Activated naive CD4-positive, alpha-beta T cell treated with anti-CD3 and anti-CD28 coated beads, Interleukin-2, amount 50 U/mL, for 24 hours (primary cell): ENCODE results near the gene NUMB.
A peak's percentile ranks its signal among the peaks of the same experiment; 100 is the strongest.

Experiments used
- H3K27ac Mint-ChIP-seq: one replicate; pipeline ENCODE4 v1.8.0; 2021; ENCODE audit warnings: mild to moderate bottlenecking, mixed read lengths
- H3K27me3 Mint-ChIP-seq: one replicate; pipeline ENCODE4 v1.8.0; 2021; ENCODE audit warnings: mixed read lengths
- H3K36me3 Mint-ChIP-seq: one replicate; pipeline ENCODE4 v1.8.0; 2021; ENCODE audit warnings: mixed read lengths
- H3K4me1 Mint-ChIP-seq: one replicate; pipeline ENCODE4 v1.8.0; 2021; ENCODE audit warnings: mixed read lengths
- H3K4me3 Mint-ChIP-seq: one replicate; pipeline ENCODE4 v1.8.0; 2021; ENCODE audit warnings: mild to moderate bottlenecking, mixed read lengths
- H3K9me3 Mint-ChIP-seq: one replicate; pipeline ENCODE4 v1.8.0; 2021; ENCODE audit warnings: mixed read lengths

The NUMB gene

GRCh38 chr14:73237219-73237785, 221.0 kb downstream of the NUMB start, which contains the start of gene PAPLN:
PAPLN (plus strand) TSS chr14:73237506; CDS start chr14:73239779, 2,273 bp downstream.
- no peaks in the 10 kb centered on the region for H3K36me3 Mint-ChIP-seq
- H3K9me3 Mint-ChIP-seq, result no peaks in the 10 kb centered on the region
- H3K27ac Mint-ChIP-seq, result no peak within 1 kb of the TSS
- peaks cover 39% of the 10 kb centered on the region for H3K27me3 Mint-ChIP-seq
- H3K4me3 Mint-ChIP-seq, result peak within 1 kb of the TSS; percentile 76
- peaks cover 10% of the 10 kb centered on the region for H3K4me1 Mint-ChIP-seq

GRCh38 chr14:73236752-73237218, 221.6 kb downstream of the NUMB start:
- Mint-ChIP-seq H3K9me3 (no peaks in the 10 kb centered on the region), H3K36me3 (no peaks in the 10 kb centered on the region), H3K4me1 (peaks cover 10% of the 10 kb centered on the region), H3K27me3 (peaks cover 37% of the 10 kb centered on the region), H3K4me3 (peak overlapping the region; percentile 76), H3K27ac (no peak overlapping the region)

- no peaks in the 10 kb centered on the region for H3K9me3 Mint-ChIP-seq
Observed at GRCh38 chr14:73236157-73236556, 222.2 kb downstream of the NUMB start.

GRCh38 chr14:73235531-73236155, 222.7 kb downstream of the NUMB start:
- Mint-ChIP-seq H3K9me3 (no peaks in the 10 kb centered on the region), H3K27me3 (peaks cover 30% of the 10 kb centered on the region), H3K4me1 (peaks cover 10% of the 10 kb centered on the region), H3K4me3 (no peak overlapping the region), H3K36me3 (no peaks in the 10 kb centered on the region), H3K27ac (no peak overlapping the region)

More at GRCh38 chr14:73236157-73236556, 222.2 kb downstream of the NUMB start:
- no peak overlapping the region for H3K27ac Mint-ChIP-seq
- H3K36me3 Mint-ChIP-seq, result no peaks in the 10 kb centered on the region
- peaks cover 32% of the 10 kb centered on the region for H3K27me3 Mint-ChIP-seq
- peaks cover 10% of the 10 kb centered on the region for H3K4me1 Mint-ChIP-seq
- H3K4me3 Mint-ChIP-seq, result no peak overlapping the region

GRCh38 chr14:73234586-73235394, 223.6 kb downstream of the NUMB start:
- no peak overlapping the region for H3K27ac Mint-ChIP-seq
- no peaks in the 10 kb centered on the region for H3K36me3 Mint-ChIP-seq
- H3K27me3 Mint-ChIP-seq, result peaks cover 28% of the 10 kb centered on the region
- peaks cover 10% of the 10 kb centered on the region for H3K4me1 Mint-ChIP-seq
- no peaks in the 10 kb centered on the region for H3K9me3 Mint-ChIP-seq
- no peak overlapping the region for H3K4me3 Mint-ChIP-seq

- H3K36me3 Mint-ChIP-seq, result no peaks in the 10 kb centered on the region
- peaks cover 10% of the 10 kb centered on the region for H3K4me1 Mint-ChIP-seq
- no peak overlapping the region for H3K27ac Mint-ChIP-seq
- H3K4me3 Mint-ChIP-seq, result no peak overlapping the region
- no peaks in the 10 kb centered on the region for H3K9me3 Mint-ChIP-seq
- peaks cover 26% of the 10 kb centered on the region for H3K27me3 Mint-ChIP-seq
Observed at GRCh38 chr14:73234029-73234428, 224.3 kb downstream of the NUMB start.

- Mint-ChIP-seq H3K36me3 (no peaks in the 10 kb centered on the region), H3K27ac (no peak overlapping the region), H3K27me3 (peaks cover 26% of the 10 kb centered on the region), H3K4me1 (peaks cover 10% of the 10 kb centered on the region), H3K9me3 (no peaks in the 10 kb centered on the region), H3K4me3 (no peak overlapping the region)
Observed at GRCh38 chr14:73233564-73233963, 224.8 kb downstream of the NUMB start.

GRCh38 chr14:73232984-73233383, 225.4 kb downstream of the NUMB start:
- Mint-ChIP-seq H3K4me1 (peaks cover 8% of the 10 kb centered on the region), H3K36me3 (no peaks in the 10 kb centered on the region), H3K4me3 (no peak overlapping the region), H3K9me3 (no peaks in the 10 kb centered on the region), H3K27me3 (peaks cover 26% of the 10 kb centered on the region), H3K27ac (no peak overlapping the region)

GRCh38 chr14:73231981-73232851, 226.1 kb downstream of the NUMB start:
- Mint-ChIP-seq H3K36me3 (no peaks in the 10 kb centered on the region), H3K27ac (no peak overlapping the region), H3K4me3 (no peak overlapping the region), H3K27me3 (peaks cover 26% of the 10 kb centered on the region), H3K9me3 (no peaks in the 10 kb centered on the region), H3K4me1 (peaks cover 8% of the 10 kb centered on the region)

GRCh38 chr14:73230051-73230450, 228.3 kb downstream of the NUMB start:
- Mint-ChIP-seq H3K36me3 (peaks cover 5% of the 10 kb centered on the region), H3K4me3 (no peak overlapping the region), H3K27me3 (peaks cover 9% of the 10 kb centered on the region), H3K27ac (no peak overlapping the region), H3K4me1 (no peaks in the 10 kb centered on the region), H3K9me3 (no peaks in the 10 kb centered on the region)

GRCh38 chr14:73227812-73228781, 230.2 kb downstream of the NUMB start:
- Mint-ChIP-seq H3K27ac (no peak overlapping the region), H3K4me1 (no peaks in the 10 kb centered on the region), H3K4me3 (no peak overlapping the region), H3K9me3 (no peaks in the 10 kb centered on the region), H3K36me3 (peaks cover 5% of the 10 kb centered on the region), H3K27me3 (no peaks in the 10 kb centered on the region)

GRCh38 chr14:73225496-73225895, 232.8 kb downstream of the NUMB start:
- Mint-ChIP-seq H3K36me3 (peaks cover 7% of the 10 kb centered on the region), H3K27ac (no peak overlapping the region), H3K4me1 (no peaks in the 10 kb centered on the region), H3K27me3 (no peaks in the 10 kb centered on the region), H3K4me3 (no peak overlapping the region), H3K9me3 (no peaks in the 10 kb centered on the region)
